Measurements from ENCODE around the gene SDK1.

SDK1 gene

GRCh38 chr7:3466261-3466660 is 165.2 kb downstream of the SDK1 start:
- H2BK15ac ChIP-seq (ENCODE audit: low read length): no peak overlapping the region
- no peak for DNase-seq (ENCODE audit: low spot score)
- H3K18ac ChIP-seq (ENCODE audit: low read length): no peak overlapping the region
- WGBS, 2 donors (ENCODE audit: extremely low coverage in 2 of 2, insufficient read length in 2 of 2, insufficient replicate concordance in 1 of 2): no CpG with 5 or more reads among the region's 4 CpGs
- H2BK12ac ChIP-seq (ENCODE audit: low read length): no peak overlapping the region
- H3K9ac ChIP-seq (ENCODE audit: low read depth, low read length, poor library complexity): no peak overlapping the region
- H4K8ac ChIP-seq (ENCODE audit: low read depth, low read length): no peak overlapping the region
- H3K36me3 ChIP-seq (replicated peaks in 1 of 2; ENCODE audit: control insufficient read depth in 2 of 2, insufficient read depth in 2 of 2, low read length in 2 of 2): no peaks in the 10 kb centered on the region
- H2BK120ac ChIP-seq (ENCODE audit: low read depth, low read length): no peak overlapping the region
- H3K79me1 ChIP-seq (ENCODE audit: low read depth, low read length): no peaks in the 10 kb centered on the region
- no peaks in the 10 kb centered on the region for H3K27me3 ChIP-seq (ENCODE audit: control insufficient read depth in 3 of 3, insufficient read depth in 3 of 3, low read depth in 1 of 3, low read length in 3 of 3)
- no peak overlapping the region for H2BK5ac ChIP-seq (ENCODE audit: low read length)
- H3K9me3 ChIP-seq (replicated peaks in 1 of 2; ENCODE audit: control insufficient read depth in 2 of 2, insufficient read depth in 1 of 2, low read depth in 1 of 2, low read length in 2 of 2): no peaks in the 10 kb centered on the region
- H3K4me2 ChIP-seq (ENCODE audit: insufficient read depth, low read length, poor library complexity, severe bottlenecking): no peak overlapping the region
- H3K27ac ChIP-seq (replicated peaks; ENCODE audit: low read length): no peak overlapping the region
- peaks cover 2% of the 10 kb centered on the region in 2 donors for H3K4me1 ChIP-seq (ENCODE audit: control insufficient read depth in 2 of 2, insufficient read depth in 1 of 2, low read depth in 1 of 2, low read length in 2 of 2)
- H3K14ac ChIP-seq (ENCODE audit: low read length): no peak overlapping the region
- H2AK5ac ChIP-seq (ENCODE audit: low read depth, low read length): no peak overlapping the region
- no peak overlapping the region for H2AFZ ChIP-seq (ENCODE audit: low read length)
- no peak overlapping the region for H4K91ac ChIP-seq (ENCODE audit: low read depth, low read length, poor library complexity)
- no peak overlapping the region for H3K23ac ChIP-seq (ENCODE audit: low read depth, low read length, poor library complexity)
- H3K4ac ChIP-seq (ENCODE audit: low read length): no peak overlapping the region
- H3K4me3 ChIP-seq (ENCODE audit: low read length in 2 of 2): no peak overlapping the region

DNA sequence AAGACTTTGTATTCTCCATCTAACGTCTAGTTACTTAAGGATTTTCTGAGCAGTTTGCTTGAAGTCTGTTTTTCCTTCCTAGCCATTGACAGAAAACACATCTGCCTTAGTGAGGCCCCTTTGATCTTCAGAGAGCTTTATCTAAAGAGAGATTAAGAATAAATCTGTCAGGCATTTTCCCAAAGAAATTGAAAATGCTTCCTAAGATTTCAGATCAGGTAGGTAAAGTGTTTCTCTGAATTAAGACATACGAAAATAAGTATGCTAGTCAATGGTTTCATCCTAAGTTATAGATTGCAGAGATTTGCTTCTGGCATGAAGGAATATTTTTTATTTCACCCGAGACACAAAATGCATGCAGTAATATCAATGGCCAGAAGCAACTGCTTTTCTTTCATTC is 168.6 kb downstream of the SDK1 start:
- H3K9me3 ChIP-seq (replicated peaks in 1 of 2; ENCODE audit: control insufficient read depth in 2 of 2, insufficient read depth in 1 of 2, low read depth in 1 of 2, low read length in 2 of 2): no peaks in the 10 kb centered on the region
- H3K4ac ChIP-seq (ENCODE audit: low read length): no peak overlapping the region
- no peak overlapping the region for H4K8ac ChIP-seq (ENCODE audit: low read depth, low read length)
- no peak overlapping the region for H3K14ac ChIP-seq (ENCODE audit: low read length)
- WGBS, 2 donors (ENCODE audit: extremely low coverage in 2 of 2, insufficient read length in 2 of 2, insufficient replicate concordance in 1 of 2): no CpG with 5 or more reads among the region's 3 CpGs
- no peak overlapping the region for H3K27ac ChIP-seq (replicated peaks; ENCODE audit: low read length)
- no peaks in the 10 kb centered on the region for H3K27me3 ChIP-seq (ENCODE audit: control insufficient read depth in 3 of 3, insufficient read depth in 3 of 3, low read depth in 1 of 3, low read length in 3 of 3)
- peaks cover 0 to 1% of the 10 kb centered on the region in 2 donors for H3K4me1 ChIP-seq (ENCODE audit: control insufficient read depth in 2 of 2, insufficient read depth in 1 of 2, low read depth in 1 of 2, low read length in 2 of 2)
- no peak overlapping the region for H3K18ac ChIP-seq (ENCODE audit: low read length)
- H3K23ac ChIP-seq (ENCODE audit: low read depth, low read length, poor library complexity): no peak overlapping the region
- H3K4me2 ChIP-seq (ENCODE audit: insufficient read depth, low read length, poor library complexity, severe bottlenecking): no peak overlapping the region
- no peaks in the 10 kb centered on the region for H3K79me1 ChIP-seq (ENCODE audit: low read depth, low read length)
- H3K4me3 ChIP-seq (ENCODE audit: low read length in 2 of 2): no peak overlapping the region
- no peak overlapping the region for H2AK5ac ChIP-seq (ENCODE audit: low read depth, low read length)
- H2BK15ac ChIP-seq (ENCODE audit: low read length): no peak overlapping the region
- H4K91ac ChIP-seq (ENCODE audit: low read depth, low read length, poor library complexity): no peak overlapping the region
- H2BK120ac ChIP-seq (ENCODE audit: low read depth, low read length): no peak overlapping the region
- no peak overlapping the region for H3K9ac ChIP-seq (ENCODE audit: low read depth, low read length, poor library complexity)
- DNase-seq (ENCODE audit: low spot score): no peak
- H2AFZ ChIP-seq (ENCODE audit: low read length): no peak overlapping the region
- no peaks in the 10 kb centered on the region for H3K36me3 ChIP-seq (replicated peaks in 1 of 2; ENCODE audit: control insufficient read depth in 2 of 2, insufficient read depth in 2 of 2, low read length in 2 of 2)
- H2BK12ac ChIP-seq (ENCODE audit: low read length): no peak overlapping the region
- H2BK5ac ChIP-seq (ENCODE audit: low read length): no peak overlapping the region

- Histone ChIP-seq H3K14ac (ENCODE audit: low read length) (no peak overlapping the region), H2AK5ac (ENCODE audit: low read depth, low read length) (no peak overlapping the region), H3K4me2 (ENCODE audit: insufficient read depth, low read length, poor library complexity, severe bottlenecking) (no peak overlapping the region), H2BK120ac (ENCODE audit: low read depth, low read length) (no peak overlapping the region), H3K27me3 (ENCODE audit: control insufficient read depth in 3 of 3, insufficient read depth in 3 of 3, low read depth in 1 of 3, low read length in 3 of 3) (no peaks in the 10 kb centered on the region), H3K4me3 (ENCODE audit: low read length in 2 of 2) (no peak overlapping the region), H3K9me3 (replicated peaks in 1 of 2; ENCODE audit: control insufficient read depth in 2 of 2, insufficient read depth in 1 of 2, low read depth in 1 of 2, low read length in 2 of 2) (peaks cover 0 to 2% of the 10 kb centered on the region in 2 donors), H3K23ac (ENCODE audit: low read depth, low read length, poor library complexity) (no peak overlapping the region), H2BK5ac (ENCODE audit: low read length) (no peak overlapping the region), H3K36me3 (replicated peaks in 1 of 2; ENCODE audit: control insufficient read depth in 2 of 2, insufficient read depth in 2 of 2, low read length in 2 of 2) (no peaks in the 10 kb centered on the region), H3K9ac (ENCODE audit: low read depth, low read length, poor library complexity) (no peak overlapping the region), H2BK12ac (ENCODE audit: low read length) (no peak overlapping the region), H3K27ac (replicated peaks; ENCODE audit: low read length) (no peak overlapping the region), H3K79me1 (ENCODE audit: low read depth, low read length) (no peaks in the 10 kb centered on the region), H2AFZ (ENCODE audit: low read length) (no peak overlapping the region), H2BK15ac (ENCODE audit: low read length) (no peak overlapping the region), H3K18ac (ENCODE audit: low read length) (no peak overlapping the region), H3K4ac (ENCODE audit: low read length) (no peak overlapping the region), H4K91ac (ENCODE audit: low read depth, low read length, poor library complexity) (no peak overlapping the region), H4K8ac (ENCODE audit: low read depth, low read length) (no peak overlapping the region), H3K4me1 (ENCODE audit: control insufficient read depth in 2 of 2, insufficient read depth in 1 of 2, low read depth in 1 of 2, low read length in 2 of 2) (no peaks in the 10 kb centered on the region)
- DNase-seq (ENCODE audit: low spot score): no peak
- no CpG with 5 or more reads among the region's 15 CpGs for WGBS, 2 donors (ENCODE audit: extremely low coverage in 2 of 2, insufficient read length in 2 of 2, insufficient replicate concordance in 1 of 2)
Measured at GRCh38 chr7:3480197-3480596, 179.1 kb downstream of the SDK1 start.

DNA sequence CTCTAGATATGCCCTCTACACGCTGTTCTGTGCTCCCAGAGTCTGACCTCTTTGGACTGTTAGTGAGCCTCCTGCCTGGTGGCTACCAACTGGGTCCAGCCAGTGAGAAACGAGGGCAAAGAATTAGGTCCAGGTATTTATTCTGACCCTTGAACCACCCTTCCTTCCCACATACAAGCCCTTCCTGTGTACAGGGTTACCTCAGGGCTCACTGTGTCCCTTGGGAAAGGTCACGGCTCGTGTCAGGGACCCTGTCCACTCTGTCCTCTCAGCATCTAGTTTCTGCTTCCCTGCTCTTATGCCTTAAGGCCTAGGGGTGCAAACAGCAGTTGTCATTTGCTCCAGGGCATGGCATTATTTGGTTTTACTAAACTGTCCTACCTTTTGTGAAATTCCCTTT is 180.4 kb downstream of the SDK1 start:
- Histone ChIP-seq H4K8ac (ENCODE audit: low read depth, low read length) (no peak overlapping the region), H3K4me3 (ENCODE audit: low read length in 2 of 2) (no peak overlapping the region), H3K4me2 (ENCODE audit: insufficient read depth, low read length, poor library complexity, severe bottlenecking) (no peak overlapping the region), H3K27me3 (ENCODE audit: control insufficient read depth in 3 of 3, insufficient read depth in 3 of 3, low read depth in 1 of 3, low read length in 3 of 3) (no peaks in the 10 kb centered on the region), H3K4me1 (ENCODE audit: control insufficient read depth in 2 of 2, insufficient read depth in 1 of 2, low read depth in 1 of 2, low read length in 2 of 2) (no peaks in the 10 kb centered on the region), H3K23ac (ENCODE audit: low read depth, low read length, poor library complexity) (no peak overlapping the region), H2BK15ac (ENCODE audit: low read length) (no peak overlapping the region), H3K18ac (ENCODE audit: low read length) (no peak overlapping the region), H2AK5ac (ENCODE audit: low read depth, low read length) (no peak overlapping the region), H3K36me3 (replicated peaks in 1 of 2; ENCODE audit: control insufficient read depth in 2 of 2, insufficient read depth in 2 of 2, low read length in 2 of 2) (no peaks in the 10 kb centered on the region), H3K4ac (ENCODE audit: low read length) (no peak overlapping the region), H2BK5ac (ENCODE audit: low read length) (no peak overlapping the region), H2AFZ (ENCODE audit: low read length) (no peak overlapping the region), H3K9ac (ENCODE audit: low read depth, low read length, poor library complexity) (no peak overlapping the region), H3K9me3 (replicated peaks in 1 of 2; ENCODE audit: control insufficient read depth in 2 of 2, insufficient read depth in 1 of 2, low read depth in 1 of 2, low read length in 2 of 2) (peaks cover 0 to 2% of the 10 kb centered on the region in 2 donors), H3K27ac (replicated peaks; ENCODE audit: low read length) (no peak overlapping the region), H3K79me1 (ENCODE audit: low read depth, low read length) (no peaks in the 10 kb centered on the region), H2BK12ac (ENCODE audit: low read length) (no peak overlapping the region), H3K14ac (ENCODE audit: low read length) (no peak overlapping the region), H2BK120ac (ENCODE audit: low read depth, low read length) (no peak overlapping the region), H4K91ac (ENCODE audit: low read depth, low read length, poor library complexity) (no peak overlapping the region)
- no peak for DNase-seq (ENCODE audit: low spot score)
- no CpG with 5 or more reads among the region's 4 CpGs for WGBS, 2 donors (ENCODE audit: extremely low coverage in 2 of 2, insufficient read length in 2 of 2, insufficient replicate concordance in 1 of 2)
